GM12878 (cell line): ENCODE data around the gene TSGA10. TPM values are rescaled to one million over a fixed set of nuclear protein-coding genes. Genes with fewer than 3 reads are reported as not detected.

Source experiments
- ATAC-seq: fragments of 200-7000 bp; cut with Tn5 transposase; 3 replicates; pipeline ENCODE4 v1.9.1; 2020; ENCODE audit warnings: mild to moderate bottlenecking, moderate library complexity
- BruUV-seq: library from RNA; stranded (reverse); fragments of 400-500 nt; replicated peaks from 2 replicates; lab custom pipeline; 2021; lab: Mats Ljungman, UMichigan
- CTCF ChIA-PET: fragments of 300-600 bp; sonication (Branson Sonifier 250); formaldehyde crosslinking; extraction: SDS; loops from one replicate; lab custom pipeline; 2021; ENCODE audit warnings: inconsistent platforms; lab: Yijun Ruan, JAX
- POLR2A ChIA-PET: fragments of 350-600 bp; formaldehyde crosslinking; extraction: SDS; loops from one replicate; lab custom pipeline; 2021; ENCODE audit warnings: inconsistent platforms; lab: Charles Lee
- RAD21 ChIA-PET: fragments of 300-600 bp; sonication (Branson Sonifier 250); formaldehyde crosslinking; loops from one replicate; lab custom pipeline; 2023; ENCODE audit warnings: antibody characterized with exemption; ENCODE audit not compliant: unreplicated experiment; lab: Charles Lee
- SMC1A ChIA-PET: fragments of 300-600 bp; sonication (Branson Sonifier 250); formaldehyde crosslinking; loops from one replicate; lab custom pipeline; 2023; ENCODE audit not compliant: unreplicated experiment, uncharacterized antibody; lab: Charles Lee
- DNase-seq: peaks from one replicate; pipeline ENCODE4 v3.0.0-alpha.2; 2011; ENCODE audit warnings: low read depth, low spot score
- FAIRE-seq: peaks from 3 replicates; lab custom pipeline; 2011; peaks lifted over from hg19 to GRCh38; lab: Jason Lieb, UNC
- H2AFZ ChIP-seq: 2 replicates; pipeline ENCODE4 v1.6.0; 2011; ENCODE audit warnings: low read depth, low read length, control low read depth; ENCODE audit not compliant: control insufficient read depth
- H3K27ac ChIP-seq: 2 replicates; pipeline ENCODE4 v1.5.1; 2011; ENCODE audit warnings: control low read depth; ENCODE audit not compliant: control insufficient read depth, insufficient read depth
- H3K27me3 ChIP-seq, 2 experiments: replicated peaks in 1 of 2; 2 replicates each; pipeline versions ENCODE4 v1.6.0 to v1.6.1; 2011; ENCODE audit warnings: low read length in 1 of 2; ENCODE audit not compliant: control insufficient read depth in 2 of 2, insufficient read depth in 2 of 2
- H3K36me3 ChIP-seq, 2 experiments: 2 replicates each; pipeline ENCODE4 v1.5.1; 2011; ENCODE audit warnings: low read length in 1 of 2; ENCODE audit not compliant: control insufficient read depth in 2 of 2, insufficient read depth in 2 of 2
- H3K4me1 ChIP-seq: 2 replicates; pipeline ENCODE4 v1.6.1; 2011; ENCODE audit warnings: mild to moderate bottlenecking, low read length, moderate library complexity, mixed read lengths; ENCODE audit not compliant: control insufficient read depth, insufficient read depth
- H3K4me2 ChIP-seq: 2 replicates; pipeline ENCODE4 v1.6.0; 2011; ENCODE audit warnings: control low read depth; ENCODE audit not compliant: control insufficient read depth, insufficient read depth
- H3K4me3 ChIP-seq: fragments of 200-600 bp; sonication (generic); 2 replicates; pipeline ENCODE4 v1.5.1; 2016
- H3K79me2 ChIP-seq: 2 replicates; pipeline ENCODE4 v1.6.0; 2011; ENCODE audit warnings: low read length; ENCODE audit not compliant: control insufficient read depth, insufficient read depth
- H3K9ac ChIP-seq: 2 replicates; pipeline ENCODE4 v1.8.0; 2011; ENCODE audit warnings: low read length, control low read depth, mixed read lengths; ENCODE audit not compliant: control insufficient read depth, insufficient read depth
- H3K9me3 ChIP-seq: replicated peaks from 3 replicates; pipeline ENCODE4 v1.5.1; 2011; ENCODE audit warnings: mild to moderate bottlenecking, low read length; ENCODE audit not compliant: control insufficient read depth, insufficient read depth
- H4K20me1 ChIP-seq: 2 replicates; pipeline ENCODE4 v1.6.0; 2011; ENCODE audit not compliant: control insufficient read depth, insufficient read depth
- NR2F1 ChIP-seq: fragments of 450-650 bp; conservative IDR thresholded peaks from 2 replicates; pipeline ENCODE4 v1.6.1; 2017; ENCODE audit warnings: mild to moderate bottlenecking
- POU2F2 ChIP-seq: IDR thresholded peaks from 3 replicates; pipeline ENCODE4 v1.6.1; 2011; ENCODE audit warnings: low read depth, mild to moderate bottlenecking, low read length, borderline replicate concordance
- SMAD1 ChIP-seq: fragments of 450-650 bp; IDR thresholded peaks from 2 replicates; pipeline ENCODE4 v1.6.1; 2018; ENCODE audit warnings: mild to moderate bottlenecking, low read depth; ENCODE audit not compliant: partially characterized antibody
- SPI1 ChIP-seq: IDR thresholded peaks from 2 replicates; pipeline ENCODE4 v1.6.1; 2011; ENCODE audit warnings: low read depth, mild to moderate bottlenecking, low read length, moderate library complexity, borderline replicate concordance; ENCODE audit not compliant: insufficient read depth
- whole genome bisulfite sequencing: methylation state at CpG from one replicate; pipeline ENCODE4 v1.1.6; 2016; ENCODE audit warnings: low lambda C conversion rate; ENCODE audit not compliant: insufficient replicate concordance, insufficient coverage; ENCODE audit errors: missing lambda C conversion rate; 5-methylcytosine and 5-hydroxymethylcytosine counted together
- in situ Hi-C: fragments of 300-500 bp; cut with MboI; formaldehyde crosslinking; loops from 9 replicates; pipeline ENCODE4 v1.14.3; 2018; ENCODE audit warnings: mixed read lengths
- intact Hi-C: fragments of 100-400 bp; cut with micrococcal nuclease; formaldehyde crosslinking; loops from one replicate; pipeline ENCODE4 v1.14.2; 2022; ENCODE audit not compliant: unreplicated experiment
- polyA plus RNA-seq, 11 experiments: library from polyadenylated mRNA; depleted of rRNA in 4 of 11; unstranded in 6 of 11; stranded (reverse) in 5 of 11; fragments of >200 nt; fragmentation: Nextera tagmentation in 4 of 11; fragmentation: Illumina TruSeq in 1 of 11; extraction: Ambion mirVana in 4 of 11; extraction: Trizol in 1 of 11; gene quantifications; 1 replicate in 1 of 11; 2 replicates in 10 of 11; pipeline versions ENCODE4 v1.2.1 to v1.2.3, GENCODE V29; 2011 to 2016; ENCODE audit warnings: inconsistent platforms in 2 of 11, missing spikeins in 2 of 11, low read depth in 1 of 11
- total RNA-seq, 4 experiments: library from RNA; depleted of rRNA in 3 of 4; stranded (reverse); fragments of >200 nt in 3 of 4; fragmentation: Illumina TruSeq in 1 of 4; extraction: Trizol in 1 of 4; gene quantifications; 2 replicates each; pipeline versions ENCODE4 v1.2.1 to v1.2.3, GENCODE V29; 2013 to 2021

The TSGA10 gene
- total and polyA plus RNA-seq, 10 of the 15 experiments (the other 5 are each of a cell fraction or from before 2014, with no cell fraction given) = 5.3 to 13.5 (median 8.6) TPM

GRCh38 chr2:99156891-99157290 lies 2.1 kb upstream of the TSGA10 start:
- FAIRE-seq (no peak), DNase-seq (no peak), ATAC-seq (peak; percentile 2; the same call in 1 of the 3 replicates)
- H2AFZ ChIP-seq = no peak overlapping the region
- BruUV-seq = no TSS peak
- H3K27me3 ChIP-seq = no peaks in the 10 kb centered on the region
- RAD21 ChIA-PET = interaction anchor here (1.2 to 2.6 kb wide), 4 partner anchors 15 to 1106 kb away, joined by 3 to 9 read pairs (median 5); partner anchors contain the start of gene C2orf15
- no peaks in the 10 kb centered on the region for H3K9me3 ChIP-seq
- in situ Hi-C loops (no loop called here), intact Hi-C loops (loop anchor here (10.0 kb wide), 1 partner anchor 512 kb away; no protein-coding TSS in a partner anchor)
- WGBS = 0% methylated on average over 1 of the region's 1 CpG
- no peak overlapping the region for H3K4me2 ChIP-seq
- H3K36me3 ChIP-seq = peaks cover 0 to 4% of the 10 kb centered on the region in 2 experiments; a peak in 1 of 4 replicates
- H3K4me1 ChIP-seq = no peaks in the 10 kb centered on the region
- H3K79me2 ChIP-seq = peaks cover 11% of the 10 kb centered on the region
- POLR2A ChIA-PET = interaction anchor here (1.1 to 4.0 kb wide), 2 partner anchors 15 to 23 kb away, joined by 3 to 26 read pairs; partner anchors contain the start of gene C2orf15
- CTCF ChIA-PET = interaction anchor here (1.8 to 4.4 kb wide), 5 partner anchors 11 to 23 kb away, joined by 5 to 24 read pairs (median 11); partner anchors contain the start of genes C2orf15, MITD1 and MRPL30
- no peak overlapping the region for H3K4me3 ChIP-seq
- TF ChIP-seq POU2F2 (peak; percentile 41; the same call in 1 of the 3 replicates), NR2F1 (peak; percentile 75; the same call in 1 of the 2 replicates), SPI1 (peak; percentile 81; the same call in 1 of the 2 replicates), SMAD1 (no peak)
- no peak overlapping the region for H3K9ac ChIP-seq
- no peaks in the 10 kb centered on the region for H4K20me1 ChIP-seq
- H3K27ac ChIP-seq = no peak overlapping the region
- SMC1A ChIA-PET = interaction anchor here (0.5 to 2.2 kb wide), 6 partner anchors 11 to 527 kb away, joined by 3 to 16 read pairs (median 4); partner anchors contain the start of gene C2orf15
